PC-3 (cell line): ENCODE measurements around the gene SLC22A14. TPM values are rescaled to one million over a fixed set of nuclear protein-coding genes. Genes with fewer than 3 reads are reported as not detected.

Source experiments
- ATAC-seq: fragments of 200-7000 bp; cut with Tn5 transposase; 2 replicates; pipeline ENCODE4 v1.9.1; 2020; ENCODE audit warnings: mild to moderate bottlenecking, moderate library complexity
- BruUV-seq: library from RNA; stranded (reverse); fragments of 400-500 nt; replicated peaks from 2 replicates; lab custom pipeline; 2021; lab: Mats Ljungman, UMichigan
- CTCF ChIA-PET: fragments of 300-600 bp; sonication (Branson Sonifier 250); formaldehyde crosslinking; loops from one replicate; lab custom pipeline; 2022; ENCODE audit warnings: antibody characterized with exemption; lab: Charles Lee
- POLR2A ChIA-PET: fragments of 300-600 bp; sonication (Branson Sonifier 250); formaldehyde crosslinking; loops from one replicate; lab custom pipeline; 2022; ENCODE audit warnings: antibody characterized with exemption; ENCODE audit not compliant: unreplicated experiment; lab: Charles Lee
- DNase-seq: peaks from one replicate; pipeline ENCODE4 v3.0.0-alpha.2; 2015
- H2AFZ ChIP-seq: fragments of 300-600 bp; sonication (generic); 2 replicates; pipeline ENCODE4 v1.6.0; 2016; ENCODE audit warnings: antibody characterized with exemption, low read length
- H3F3A ChIP-seq: fragments of 300-600 bp; sonication (generic); one replicate; pipeline ENCODE4 v1.6.0; 2017; ENCODE audit warnings: antibody characterized with exemption, low read length, control low read depth, mild to moderate bottlenecking; ENCODE audit not compliant: unreplicated experiment
- H3K27ac ChIP-seq: fragments of 300-600 bp; sonication (generic); 2 replicates; pipeline ENCODE4 v1.5.1; 2016; ENCODE audit warnings: mild to moderate bottlenecking, low read length
- H3K27me3 ChIP-seq: fragments of 300-600 bp; sonication (generic); 2 replicates; pipeline ENCODE4 v1.6.1; 2016; ENCODE audit warnings: low read length, mixed read lengths
- H3K36me3 ChIP-seq: fragments of 300-600 bp; sonication (generic); 2 replicates; pipeline ENCODE4 v1.6.1; 2016; ENCODE audit warnings: low read depth, mixed run types, low read length, mixed read lengths
- H3K4me1 ChIP-seq: fragments of 300-600 bp; sonication (generic); 2 replicates; pipeline ENCODE4 v1.5.1; 2016; ENCODE audit warnings: low read length; ENCODE audit not compliant: insufficient read depth
- H3K4me2 ChIP-seq: fragments of 300-600 bp; sonication (generic); 2 replicates; pipeline ENCODE4 v1.6.0; 2016; ENCODE audit warnings: low read length
- H3K4me3 ChIP-seq: fragments of 300-600 bp; sonication (generic); 2 replicates; pipeline ENCODE4 v1.5.1; 2016; ENCODE audit warnings: mild to moderate bottlenecking, low read length, mixed read lengths
- H3K79me2 ChIP-seq: fragments of 300-600 bp; sonication (generic); 2 replicates; pipeline ENCODE4 v1.6.1; 2017; ENCODE audit warnings: low read length, mixed read lengths
- H3K9ac ChIP-seq: fragments of 300-600 bp; sonication (generic); 2 replicates; pipeline ENCODE4 v1.6.0; 2016; ENCODE audit warnings: mild to moderate bottlenecking, low read length
- H3K9me2 ChIP-seq: fragments of 300-600 bp; sonication (generic); replicated peaks from 2 replicates; pipeline ENCODE4 v1.6.1; 2016; ENCODE audit warnings: mixed run types, low read length, mixed read lengths
- H3K9me3 ChIP-seq: fragments of 300-600 bp; sonication (generic); 2 replicates; pipeline ENCODE4 v1.6.1; 2016; ENCODE audit warnings: low read length, mixed read lengths
- H4K20me1 ChIP-seq: fragments of 300-600 bp; sonication (generic); 2 replicates; pipeline ENCODE4 v1.6.1; 2016; ENCODE audit warnings: low read length, mixed read lengths
- CTCF ChIP-seq: fragments of 300-600 bp; sonication (generic); conservative IDR thresholded peaks from 2 replicates; pipeline ENCODE4 v1.5.1; 2017; ENCODE audit warnings: antibody characterized with exemption, low read depth, mild to moderate bottlenecking, low read length
- EZH2 ChIP-seq: fragments of 300-600 bp; sonication (generic); IDR thresholded peaks from one replicate; pipeline ENCODE4 v1.6.1; 2017; ENCODE audit warnings: antibody characterized with exemption, mild to moderate bottlenecking, low read length; ENCODE audit not compliant: unreplicated experiment
- EZH2phosphoT487 ChIP-seq: fragments of 300-600 bp; sonication (generic); IDR thresholded peaks from 2 replicates; pipeline ENCODE4 v1.6.1; 2018; ENCODE audit warnings: mild to moderate bottlenecking, antibody characterized with exemption, low read length, borderline replicate concordance
- intact Hi-C: fragments of 100-400 bp; cut with micrococcal nuclease; formaldehyde crosslinking; loops from 2 replicates; pipeline ENCODE4 v1.9.0; 2023
- total RNA-seq: library from RNA; depleted of rRNA; stranded (reverse); fragments of >200 nt; gene quantifications from 2 replicates; pipeline ENCODE4 v1.2.3, GENCODE V29; 2014

SLC22A14 gene
- total RNA-seq, 1 experiment from 2014 or later = 0.07 TPM

- no peak for DNase-seq
- intact Hi-C loops = no loop called here
- no peak for ATAC-seq
- ChIA-PET POLR2A (no interaction called here), CTCF (no interaction called here)
- no peaks in the 10 kb centered on the region for H3K27me3 ChIP-seq
- H3K4me2 ChIP-seq = no peak overlapping the region
- no peak for TF ChIP-seq EZH2
- TF ChIP-seq EZH2phosphoT487 = no peak
- no peak for TF ChIP-seq CTCF
- H3K36me3 ChIP-seq = peaks cover 56% of the 10 kb centered on the region
- no peaks in the 10 kb centered on the region for H3K9me3 ChIP-seq
- no TSS peak for BruUV-seq
- no peak overlapping the region for H3K4me3 ChIP-seq
- H3K9me2 ChIP-seq = no peaks in the 10 kb centered on the region
- no peaks in the 10 kb centered on the region for H4K20me1 ChIP-seq
- no peak overlapping the region for H3K27ac ChIP-seq
- H3K9ac ChIP-seq = no peak overlapping the region
- no peak overlapping the region for H2AFZ ChIP-seq
- no peaks in the 10 kb centered on the region for H3F3A ChIP-seq
- H3K4me1 ChIP-seq = no peaks in the 10 kb centered on the region
- no peaks in the 10 kb centered on the region for H3K79me2 ChIP-seq
Measured at GRCh38 chr3:38253704-38254103, 28.4 kb upstream of the SLC22A14 start.

- Histone ChIP-seq H3F3A (no peaks in the 10 kb centered on the region), H2AFZ (no peak overlapping the region), H3K9ac (no peak overlapping the region), H3K79me2 (no peaks in the 10 kb centered on the region), H3K27me3 (no peaks in the 10 kb centered on the region), H4K20me1 (no peaks in the 10 kb centered on the region), H3K27ac (no peak overlapping the region), H3K9me2 (no peaks in the 10 kb centered on the region), H3K36me3 (peaks cover 44% of the 10 kb centered on the region), H3K9me3 (no peaks in the 10 kb centered on the region), H3K4me1 (no peaks in the 10 kb centered on the region), H3K4me3 (no peak overlapping the region), H3K4me2 (no peak overlapping the region)
- BruUV-seq = no TSS peak
- ChIA-PET POLR2A (no interaction called here), CTCF (no interaction called here)
- DNase-seq = no peak
- intact Hi-C loops = no loop called here
- ATAC-seq = no peak
- TF ChIP-seq CTCF (no peak), EZH2 (no peak), EZH2phosphoT487 (no peak)
Measured at GRCh38 chr3:38254872-38255271, 27.2 kb upstream of the SLC22A14 start.

DNA sequence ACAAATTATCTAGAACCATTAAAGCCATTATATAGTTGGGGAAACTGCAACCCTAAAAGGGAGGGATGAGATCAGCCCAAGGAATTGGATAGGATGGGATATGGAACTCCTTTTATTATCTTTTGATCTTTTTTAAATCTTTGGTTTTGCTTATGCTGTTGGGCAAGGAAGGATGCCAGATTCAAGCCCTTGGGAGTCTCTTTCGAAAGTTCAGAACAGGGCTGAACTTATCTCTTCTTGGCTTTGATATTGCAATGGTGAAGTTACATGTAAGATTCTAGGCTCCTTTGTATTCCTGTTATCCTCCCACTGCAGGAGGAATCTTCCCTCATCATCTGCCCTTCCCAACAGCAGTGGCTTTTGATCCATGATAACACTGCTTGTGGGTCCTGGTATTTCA, 26.5 kb upstream of the SLC22A14 start:
- POLR2A ChIA-PET = no interaction called here
- DNase-seq = no peak
- Histone ChIP-seq H3K4me2 (no peak overlapping the region), H3K4me3 (no peak overlapping the region), H3F3A (no peaks in the 10 kb centered on the region), H3K27me3 (no peaks in the 10 kb centered on the region), H2AFZ (no peak overlapping the region), H3K27ac (no peak overlapping the region), H3K79me2 (no peaks in the 10 kb centered on the region), H3K4me1 (no peaks in the 10 kb centered on the region), H4K20me1 (no peaks in the 10 kb centered on the region), H3K9me3 (no peaks in the 10 kb centered on the region), H3K9ac (no peak overlapping the region), H3K9me2 (no peaks in the 10 kb centered on the region), H3K36me3 (peaks cover 41% of the 10 kb centered on the region)
- intact Hi-C loops = no loop called here
- ATAC-seq = no peak
- CTCF ChIA-PET = no interaction called here
- TF ChIP-seq EZH2 = no peak
- TF ChIP-seq CTCF = no peak
- no peak for TF ChIP-seq EZH2phosphoT487
- BruUV-seq = no TSS peak
